ENCODE data around the gene FAM180B.

Gene FAM180B

DNA sequence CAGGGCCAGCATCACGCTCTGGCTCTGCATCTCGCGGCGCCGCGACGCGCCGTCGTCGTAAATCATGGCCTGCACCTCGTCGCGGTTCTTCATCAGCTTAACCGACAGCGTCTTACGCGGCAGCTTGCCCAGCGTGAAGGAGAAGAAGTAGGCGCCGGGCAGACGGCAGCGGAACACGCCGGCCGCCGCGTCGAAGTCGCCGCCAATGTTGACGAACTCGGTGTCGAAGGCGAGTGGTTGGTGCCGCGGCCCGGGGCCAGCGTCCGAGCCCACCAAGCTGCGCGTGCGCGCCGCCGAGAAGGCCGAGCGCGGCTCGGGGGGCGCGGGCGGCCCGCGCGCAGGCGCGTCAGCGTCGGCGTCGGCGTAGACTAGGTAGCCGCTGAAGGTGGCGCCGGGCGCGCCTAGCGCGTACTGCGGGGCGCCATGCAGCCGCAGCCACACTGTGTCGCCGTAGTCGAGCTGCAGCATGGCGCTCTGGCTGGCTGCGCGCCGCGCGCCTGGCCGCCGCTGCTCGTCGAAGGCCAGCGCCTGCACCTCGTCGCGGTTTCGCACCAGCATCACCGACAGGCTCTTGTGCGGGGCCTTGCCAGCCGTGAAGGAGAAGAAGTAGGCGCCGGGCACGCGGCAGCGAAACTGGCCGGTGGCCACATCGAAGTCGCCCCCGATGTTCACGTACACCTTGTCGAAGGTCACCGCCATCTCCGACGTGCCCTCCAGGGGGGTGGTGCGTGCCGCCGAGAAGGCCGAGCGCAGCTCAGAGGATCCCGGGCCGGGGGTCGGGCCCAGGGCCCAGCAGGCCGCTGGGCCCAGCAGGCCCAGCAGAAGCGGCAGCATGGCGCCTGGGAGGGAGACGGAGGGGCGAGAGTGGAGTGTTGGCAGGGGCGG is 3.7 kb downstream of the FAM180B start:
- DNase-seq (ENCODE audit: low read depth, low spot score): no peak
- H3K4me1 ChIP-seq (ENCODE audit: insufficient read depth, insufficient read length): peaks cover 16% of the 10 kb centered on the region
- no peak overlapping the region for H3K4me3 ChIP-seq (ENCODE audit: insufficient read length, low read depth)

DNA sequence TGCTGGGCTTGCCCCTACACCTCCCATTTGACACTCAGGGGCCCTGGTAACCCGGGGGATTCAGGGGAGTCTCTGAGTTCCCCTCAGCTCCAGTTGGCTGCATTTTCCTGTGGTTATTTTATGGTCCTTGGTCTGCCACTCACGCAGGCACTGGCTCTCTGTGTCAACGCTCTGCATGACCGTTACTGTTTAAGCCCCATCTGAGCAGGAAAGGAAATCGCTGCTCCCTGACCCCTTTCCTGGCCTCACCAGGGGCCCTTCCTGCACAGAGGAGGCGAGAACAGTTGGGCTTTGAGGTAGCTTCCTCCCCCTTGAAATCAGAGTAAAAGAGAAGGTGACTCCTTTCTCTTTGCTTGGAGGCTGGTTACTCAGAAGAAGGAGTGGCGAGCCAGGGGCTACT is 5.3 kb downstream of the FAM180B start:
- TF ChIP-seq YY1 (IDR thresholded peaks at IDR 0.05; ENCODE audit: insufficient read depth, insufficient read length) (no peak), SUZ12 (IDR thresholded peaks at IDR 0.05; ENCODE audit: extremely low read depth, insufficient read depth, insufficient read length) (no peak)
- no peak for DNase-seq (ENCODE audit: low read depth, low spot score)
- peaks cover 16% of the 10 kb centered on the region for H3K4me1 ChIP-seq (ENCODE audit: insufficient read depth, insufficient read length)
- H3K9ac ChIP-seq (ENCODE audit: insufficient read length, low read depth): peak overlapping the region; percentile 11
- peaks cover under 1% of the 10 kb centered on the region for H3K36me3 ChIP-seq (ENCODE audit: insufficient read depth, insufficient read length, low read length)
- no peak overlapping the region for H3K4me3 ChIP-seq (ENCODE audit: insufficient read length, low read depth)
- no peaks in the 10 kb centered on the region for H3K9me3 ChIP-seq (ENCODE audit: insufficient read depth, low read length)
- peaks cover 45% of the 10 kb centered on the region for H3K27me3 ChIP-seq (ENCODE audit: insufficient read depth, insufficient read length)

More for the DNA sequence above, 3.7 kb downstream of the FAM180B start:
- H3K9ac ChIP-seq (ENCODE audit: insufficient read length, low read depth): no peak overlapping the region
- H3K36me3 ChIP-seq (ENCODE audit: insufficient read depth, insufficient read length, low read length): peaks cover 11% of the 10 kb centered on the region
- TF ChIP-seq ZNF274 (IDR thresholded peaks at IDR 0.05; ENCODE audit: low read depth, low read length) (no peak), YY1 (IDR thresholded peaks at IDR 0.05; ENCODE audit: insufficient read depth, insufficient read length) (no peak), SUZ12 (IDR thresholded peaks at IDR 0.05; ENCODE audit: extremely low read depth, insufficient read depth, insufficient read length) (no peak)
- peaks cover 36% of the 10 kb centered on the region for H3K27me3 ChIP-seq (ENCODE audit: insufficient read depth, insufficient read length)
- no peaks in the 10 kb centered on the region for H3K9me3 ChIP-seq (ENCODE audit: insufficient read depth, low read length)

DNA sequence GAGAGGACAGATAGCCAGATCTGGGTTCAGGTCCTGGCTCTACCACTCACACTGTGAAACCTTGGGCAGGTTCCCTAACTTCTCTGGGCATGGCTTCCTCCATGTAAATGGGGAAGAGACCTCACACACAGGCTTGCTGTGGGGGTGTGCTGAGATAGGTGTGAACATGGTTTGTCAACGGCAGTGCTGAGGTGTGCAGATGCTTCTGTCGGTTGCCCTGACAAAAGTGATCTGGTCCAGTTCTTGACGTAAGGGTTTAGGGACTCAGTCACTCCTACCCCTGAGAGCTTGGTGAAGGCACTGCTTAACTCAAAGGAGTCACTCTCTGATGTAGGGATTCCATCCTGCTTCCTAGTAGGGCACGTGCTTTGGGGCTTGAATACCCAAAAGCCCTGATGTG is 5.8 kb downstream of the FAM180B start:
- no peak for DNase-seq (ENCODE audit: low read depth, low spot score)
- Histone ChIP-seq H3K4me1 (ENCODE audit: insufficient read depth, insufficient read length) (peaks cover 16% of the 10 kb centered on the region), H3K27me3 (ENCODE audit: insufficient read depth, insufficient read length) (peaks cover 45% of the 10 kb centered on the region), H3K9ac (ENCODE audit: insufficient read length, low read depth) (no peak overlapping the region), H3K36me3 (ENCODE audit: insufficient read depth, insufficient read length, low read length) (no peaks in the 10 kb centered on the region), H3K4me3 (ENCODE audit: insufficient read length, low read depth) (no peak overlapping the region), H3K9me3 (ENCODE audit: insufficient read depth, low read length) (no peaks in the 10 kb centered on the region)
- no peak for TF ChIP-seq ZNF274 (IDR thresholded peaks at IDR 0.05; ENCODE audit: low read depth, low read length)
- TF ChIP-seq SUZ12 (IDR thresholded peaks at IDR 0.05; ENCODE audit: extremely low read depth, insufficient read depth, insufficient read length): no peak
- TF ChIP-seq YY1 (IDR thresholded peaks at IDR 0.05; ENCODE audit: insufficient read depth, insufficient read length): no peak

DNA sequence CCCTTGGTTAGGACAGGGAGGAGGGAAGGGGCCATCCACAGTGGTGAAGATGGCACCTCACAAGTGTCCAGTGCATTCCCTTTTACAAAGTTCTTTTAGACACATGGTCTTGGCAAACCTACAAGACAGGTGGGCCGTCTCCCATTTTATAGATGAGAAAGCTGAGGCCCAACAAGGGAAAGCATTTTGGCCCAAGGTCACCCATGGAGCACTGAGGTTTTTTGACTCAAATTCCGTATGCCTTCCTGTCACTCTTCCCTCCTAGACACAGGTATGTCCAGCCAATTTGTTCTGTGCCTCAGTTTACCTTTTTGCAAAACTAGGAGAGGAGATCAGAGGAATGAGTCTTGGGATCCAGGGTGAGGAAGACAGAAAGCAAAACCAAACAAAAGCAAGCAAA is 6.5 kb downstream of the FAM180B start:
- no peaks in the 10 kb centered on the region for H3K36me3 ChIP-seq (ENCODE audit: insufficient read depth, insufficient read length, low read length)
- no peak for DNase-seq (ENCODE audit: low read depth, low spot score)
- no peak for TF ChIP-seq YY1 (IDR thresholded peaks at IDR 0.05; ENCODE audit: insufficient read depth, insufficient read length)
- no peak for TF ChIP-seq ZNF274 (IDR thresholded peaks at IDR 0.05; ENCODE audit: low read depth, low read length)
- no peak for TF ChIP-seq SUZ12 (IDR thresholded peaks at IDR 0.05; ENCODE audit: extremely low read depth, insufficient read depth, insufficient read length)
- no peak overlapping the region for H3K9ac ChIP-seq (ENCODE audit: insufficient read length, low read depth)
- peaks cover 14% of the 10 kb centered on the region for H3K4me1 ChIP-seq (ENCODE audit: insufficient read depth, insufficient read length)
- no peaks in the 10 kb centered on the region for H3K9me3 ChIP-seq (ENCODE audit: insufficient read depth, low read length)
- no peak overlapping the region for H3K4me3 ChIP-seq (ENCODE audit: insufficient read length, low read depth)
- peaks cover 45% of the 10 kb centered on the region for H3K27me3 ChIP-seq (ENCODE audit: insufficient read depth, insufficient read length)

DNA sequence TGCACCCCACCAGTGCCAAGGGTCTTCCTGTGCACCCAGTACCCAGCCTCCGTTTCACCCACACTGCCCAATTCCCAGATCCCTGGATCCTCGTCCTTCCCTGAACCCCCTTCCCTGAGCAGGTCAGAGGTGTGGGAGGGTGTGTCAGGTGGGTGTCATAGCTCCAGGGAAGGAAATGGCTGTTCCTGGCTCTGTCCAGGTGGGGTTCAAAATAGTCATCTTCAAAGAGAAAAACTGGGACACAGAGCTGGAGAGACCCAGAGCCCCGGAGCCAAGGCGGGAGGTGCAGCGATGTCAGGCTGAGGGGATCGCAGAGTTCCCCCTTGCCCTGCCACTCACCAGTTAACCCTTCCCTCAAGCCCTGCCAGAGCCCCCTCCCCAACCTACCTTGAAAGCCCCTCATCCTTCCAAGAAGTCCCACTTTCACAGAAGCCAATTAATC is 7.0 kb downstream of the FAM180B start:
- TF ChIP-seq ZNF274 (IDR thresholded peaks at IDR 0.05; ENCODE audit: low read depth, low read length): no peak
- no peak for TF ChIP-seq SUZ12 (IDR thresholded peaks at IDR 0.05; ENCODE audit: extremely low read depth, insufficient read depth, insufficient read length)
- no peak for TF ChIP-seq YY1 (IDR thresholded peaks at IDR 0.05; ENCODE audit: insufficient read depth, insufficient read length)
- no peaks in the 10 kb centered on the region for H3K36me3 ChIP-seq (ENCODE audit: insufficient read depth, insufficient read length, low read length)
- no peak for DNase-seq (ENCODE audit: low read depth, low spot score)
- H3K4me1 ChIP-seq (ENCODE audit: insufficient read depth, insufficient read length): peaks cover 12% of the 10 kb centered on the region
- no peaks in the 10 kb centered on the region for H3K9me3 ChIP-seq (ENCODE audit: insufficient read depth, low read length)
- peaks cover 45% of the 10 kb centered on the region for H3K27me3 ChIP-seq (ENCODE audit: insufficient read depth, insufficient read length)
- peak overlapping the region; percentile 42 for H3K4me3 ChIP-seq (ENCODE audit: insufficient read length, low read depth)
- H3K9ac ChIP-seq (ENCODE audit: insufficient read length, low read depth): peak overlapping the region; percentile 53

DNA sequence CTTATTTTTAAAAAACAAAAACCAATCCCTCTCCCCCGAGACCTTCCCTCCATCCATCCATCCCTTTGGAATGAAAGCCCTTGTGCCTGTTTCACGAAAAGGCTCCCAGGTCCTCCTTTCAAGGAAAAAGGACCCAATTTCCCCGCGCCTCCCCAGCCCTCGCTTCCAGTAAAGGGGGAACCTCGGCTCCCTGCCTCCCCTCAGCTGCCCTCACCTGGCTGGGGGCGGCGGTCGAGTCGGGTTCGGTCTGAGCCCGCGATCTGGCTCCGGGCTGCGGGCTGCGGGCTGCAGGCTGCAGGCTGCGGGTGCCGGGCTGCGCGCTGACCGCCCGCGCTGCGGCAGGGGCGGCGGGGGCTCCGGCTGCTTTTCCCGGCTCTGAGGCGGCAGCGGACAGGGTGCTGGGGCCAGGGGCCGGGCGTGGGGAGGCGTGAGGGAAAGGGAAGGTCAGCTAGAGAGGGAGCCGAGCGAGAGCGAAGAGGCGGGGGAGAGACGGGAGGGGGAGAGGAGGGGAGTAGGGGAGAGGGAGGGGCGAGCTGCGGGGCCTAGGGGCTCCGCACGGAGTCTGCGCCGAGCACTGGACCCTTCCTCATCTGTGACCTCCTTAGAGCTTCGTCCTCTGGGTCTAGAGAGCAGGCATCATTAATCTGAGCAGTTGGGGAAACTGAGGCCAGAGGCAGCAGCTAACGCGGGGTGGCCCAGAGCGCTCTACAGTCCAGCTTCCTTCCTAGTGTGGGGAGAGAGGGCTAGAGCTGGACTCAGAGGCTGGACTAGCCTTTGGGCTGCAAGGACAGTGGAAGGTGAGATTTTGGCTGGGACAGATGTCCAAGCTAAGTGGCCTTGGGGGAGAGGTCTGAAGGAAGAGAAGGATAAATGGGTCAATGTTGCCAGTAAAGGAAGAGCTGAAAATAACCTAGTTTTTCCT is 7.7 kb downstream of the FAM180B start, which contains the start of gene C1QTNF4:
TSS of gene C1QTNF4 (minus strand) at position 478 of the 922 bp plus-strand sequence. CDS start 3,601 bp downstream, outside the sequence.
- Histone ChIP-seq H3K27me3 (ENCODE audit: insufficient read depth, insufficient read length) (peaks cover 45% of the 10 kb centered on the region), H3K9ac (ENCODE audit: insufficient read length, low read depth) (peak within 1 kb of the TSS; percentile 53), H3K36me3 (ENCODE audit: insufficient read depth, insufficient read length, low read length) (no peaks in the 10 kb centered on the region), H3K4me1 (ENCODE audit: insufficient read depth, insufficient read length) (peaks cover 11% of the 10 kb centered on the region), H3K4me3 (ENCODE audit: insufficient read length, low read depth) (peak within 1 kb of the TSS; percentile 42), H3K9me3 (ENCODE audit: insufficient read depth, low read length) (no peaks in the 10 kb centered on the region)
- DNase-seq (ENCODE audit: low read depth, low spot score): no peak
- TF ChIP-seq YY1 (IDR thresholded peaks at IDR 0.05; ENCODE audit: insufficient read depth, insufficient read length): no peak
- no peak for TF ChIP-seq ZNF274 (IDR thresholded peaks at IDR 0.05; ENCODE audit: low read depth, low read length)
- TF ChIP-seq SUZ12 (IDR thresholded peaks at IDR 0.05; ENCODE audit: extremely low read depth, insufficient read depth, insufficient read length): no peak

Measured in NT2/D1 (cell line).